GM13977 (cell line): Measurements from ENCODE around the gene FSCN2.

ENCODE experiments used
- DNase-seq: peaks from one replicate; pipeline ENCODE4 v3.0.0; 2012; ENCODE audit warnings: low spot score
- CTCF ChIP-seq: IDR thresholded peaks from 2 replicates; pipeline ENCODE4 v1.5.1; 2012; ENCODE audit warnings: mild to moderate bottlenecking, control low read depth; ENCODE audit not compliant: insufficient read depth; ENCODE audit errors: extremely low read depth, missing control alignments
- in situ Hi-C: fragments of 300-500 bp; cut with MboI; formaldehyde crosslinking; loops from one replicate; pipeline ENCODE4 v1.12.0; 2022; ENCODE audit warnings: low sequenced_read_pairs, low pct_unique_long_range_greater_than_20kb, mixed read lengths, inconsistent platforms; ENCODE audit not compliant: unreplicated experiment

Gene FSCN2

GRCh38 chr17:81492202-81492601 lies 36.0 kb upstream of the FSCN2 start:
- no peak for DNase-seq
- in situ Hi-C loops, result no loop called here
- no peak for TF ChIP-seq CTCF

- in situ Hi-C loops, result no loop called here
- TF ChIP-seq CTCF, result no peak
These were observed 35.5 kb upstream of the FSCN2 start for GRCh38 chr17:81492706-81493105.

GRCh38 chr17:81493198-81494038 lies 34.8 kb upstream of the FSCN2 start:
- TF ChIP-seq CTCF, result no peak
- DNase-seq, result no peak
- in situ Hi-C loops, result no loop called here

More at GRCh38 chr17:81492706-81493105, 35.5 kb upstream of the FSCN2 start:
- DNase-seq, result no peak

- in situ Hi-C loops, result no loop called here
- DNase-seq, result no peak
- no peak for TF ChIP-seq CTCF
These were observed 33.4 kb upstream of the FSCN2 start for GRCh38 chr17:81494626-81495377.

GRCh38 chr17:81498953-81499600 lies 29.1 kb upstream of the FSCN2 start:
- in situ Hi-C loops, result no loop called here
- no peak for DNase-seq
- TF ChIP-seq CTCF, result no peak

GRCh38 chr17:81499601-81499970 lies 28.6 kb upstream of the FSCN2 start:
- no peak for TF ChIP-seq CTCF
- in situ Hi-C loops, result no loop called here
- DNase-seq, result no peak
